SK-N-MC (cell line): ENCODE results near the gene PRKCB.

Experiments
- EZH2 ChIP-seq: fragments of 200-600 bp; sonication (generic); IDR thresholded peaks from one replicate; pipeline ENCODE4 v1.6.1; 2017; ENCODE audit warnings: antibody characterized with exemption
- POLR2AphosphoS5 ChIP-seq: IDR thresholded peaks from 2 replicates; pipeline ENCODE4 v1.6.1; 2012; ENCODE audit warnings: mild to moderate bottlenecking, low read depth, low read length, borderline replicate concordance

GRCh38 chr16:23855010-23855409, 19.2 kb downstream of the PRKCB start:
- TF ChIP-seq POLR2AphosphoS5, result no peak
- TF ChIP-seq EZH2, result no peak
